K562 (cell line): ENCODE results near the gene NAV2. TPM values are rescaled to one million over a fixed set of nuclear protein-coding genes. Genes with fewer than 3 reads are reported as not detected.

Experiments
- CHCHD3 ChIP-seq: fragments of 250-450 bp; sonication (Bioruptor Pico); IDR thresholded peaks from 2 replicates; pipeline ENCODE4 v2.1.2; 2022; ENCODE audit warnings: mild to moderate bottlenecking
- DMBX1 ChIP-seq: fragments of 250-450 bp; sonication (Bioruptor Pico); IDR thresholded peaks from 2 replicates; pipeline ENCODE4 v1.8.0; 2022; ENCODE audit warnings: inconsistent platforms, mild to moderate bottlenecking, moderate library complexity, borderline replicate concordance
- ESRRA ChIP-seq: fragments of 450-650 bp; IDR thresholded peaks from 2 replicates; pipeline ENCODE4 v1.6.1; 2014; ENCODE audit warnings: low read depth, mild to moderate bottlenecking, moderate library complexity, borderline replicate concordance
- GATAD2A ChIP-seq: fragments of 450-650 bp; IDR thresholded peaks from 2 replicates; pipeline ENCODE4 v1.6.1; 2017
- HDAC3 ChIP-seq: fragments of 450-650 bp; IDR thresholded peaks from 2 replicates; pipeline ENCODE4 v1.6.1; 2018; ENCODE audit warnings: borderline replicate concordance, mild to moderate bottlenecking, moderate library complexity; ENCODE audit not compliant: partially characterized antibody
- HDAC8 ChIP-seq: fragments of 450-650 bp; IDR thresholded peaks from 2 replicates; pipeline ENCODE4 v1.6.1; 2016; ENCODE audit warnings: mild to moderate bottlenecking, missing genetic modification characterization, moderate library complexity, missing compliant biosample characterization
- MAFG ChIP-seq: fragments of 450-650 bp; conservative IDR thresholded peaks from 2 replicates; pipeline ENCODE4 v1.6.1; 2016; ENCODE audit warnings: missing genetic modification characterization, missing compliant biosample characterization
- MTA2 ChIP-seq: fragments of 450-650 bp; IDR thresholded peaks from 2 replicates; pipeline ENCODE4 v1.6.1; 2016; ENCODE audit warnings: low read depth
- MXI1 ChIP-seq: IDR thresholded peaks from 2 replicates; pipeline ENCODE4 v1.6.1; 2011; ENCODE audit warnings: low read depth, mild to moderate bottlenecking, improper control_type of control experiment, low read length
- NELFE ChIP-seq: IDR thresholded peaks from 2 replicates; pipeline ENCODE4 v1.6.1; 2011; ENCODE audit warnings: mild to moderate bottlenecking; ENCODE audit not compliant: insufficient read depth, insufficient read length
- POLR2AphosphoS5 ChIP-seq: IDR thresholded peaks from 2 replicates; pipeline ENCODE4 v1.6.1; 2011; ENCODE audit warnings: mild to moderate bottlenecking, low read depth, low read length, moderate library complexity; ENCODE audit not compliant: control insufficient read depth, insufficient read depth
- POLR2H ChIP-seq: IDR thresholded peaks from 2 replicates; pipeline ENCODE4 v1.6.1; 2016; ENCODE audit warnings: missing genetic modification characterization, low read depth, mild to moderate bottlenecking, control low read depth, missing compliant biosample characterization, moderate library complexity
- RBM15 ChIP-seq: fragments of 200-400 bp; formaldehyde crosslinking; IDR thresholded peaks from 2 replicates; pipeline ENCODE4 v1.6.1; 2018; ENCODE audit warnings: mild to moderate bottlenecking, low read length, moderate library complexity; ENCODE audit not compliant: insufficient read depth
- RCOR1 ChIP-seq, 2 experiments: IDR thresholded peaks; 2 replicates each; pipeline ENCODE4 v1.6.1; 2012; ENCODE audit warnings: low read depth in 2 of 2, low read length in 2 of 2, borderline replicate concordance in 1 of 2, improper control_type of control experiment in 1 of 2
- ZNF695 ChIP-seq: fragments of 450-650 bp; formaldehyde crosslinking; IDR thresholded peaks from 2 replicates; pipeline ENCODE4 v1.4.0; 2020; ENCODE audit warnings: mild to moderate bottlenecking, moderate library complexity
- polyA plus RNA-seq, 8 experiments: library from polyadenylated mRNA; depleted of rRNA in 4 of 8; stranded (reverse) in 5 of 8; unstranded in 3 of 8; fragments of >200 nt; fragmentation: Nextera tagmentation in 2 of 8; fragmentation: Illumina TruSeq in 1 of 8; extraction: Ambion mirVana in 2 of 8; extraction: Trizol in 1 of 8; gene quantifications; 2 replicates each; pipeline versions ENCODE4 v1.2.1 to v1.2.3, GENCODE V29; 2011 to 2014; ENCODE audit warnings: inconsistent platforms in 1 of 8, missing spikeins in 1 of 8
- total RNA-seq, 7 experiments: library from RNA; depleted of rRNA in 6 of 7; stranded (reverse); fragments of >200 nt in 6 of 7; fragmentation: Illumina TruSeq in 2 of 7; extraction: Trizol in 2 of 7; gene quantifications; 2 replicates each; pipeline versions ENCODE4 v1.2.1 to v1.2.3, GENCODE V29; 2011 to 2021; ENCODE audit warnings: low replicate concordance in 1 of 7
- TF ChIP-seq, protein P1 (sequence below): fragments of 450-650 bp; IDR thresholded peaks from 2 replicates; pipeline ENCODE4 v1.6.1; 2016
- TF ChIP-seq, protein P2 (sequence below): fragments of 150-350 bp; IDR thresholded peaks from 2 replicates; pipeline ENCODE4 v1.6.1; 2014; ENCODE audit warnings: low read depth, mild to moderate bottlenecking, low read length, borderline replicate concordance
- TF ChIP-seq, protein P3 (sequence below): sonication (generic); formaldehyde crosslinking; IDR thresholded peaks from 2 replicates; pipeline ENCODE4 v1.8.1; 2022; ENCODE audit warnings: missing genetic modification reagents
- TF ChIP-seq, protein P4 (sequence below): fragments of 450-650 bp; formaldehyde crosslinking; IDR thresholded peaks from 2 replicates; pipeline ENCODE4 v1.4.0; 2020; ENCODE audit warnings: mild to moderate bottlenecking, moderate library complexity

The NAV2 gene
- total and polyA plus RNA-seq, 9 of the 15 experiments (the other 6 are each of a cell fraction or from before 2014, with no cell fraction given), result 0.03 to 0.35 (median 0.05) TPM

DNA sequence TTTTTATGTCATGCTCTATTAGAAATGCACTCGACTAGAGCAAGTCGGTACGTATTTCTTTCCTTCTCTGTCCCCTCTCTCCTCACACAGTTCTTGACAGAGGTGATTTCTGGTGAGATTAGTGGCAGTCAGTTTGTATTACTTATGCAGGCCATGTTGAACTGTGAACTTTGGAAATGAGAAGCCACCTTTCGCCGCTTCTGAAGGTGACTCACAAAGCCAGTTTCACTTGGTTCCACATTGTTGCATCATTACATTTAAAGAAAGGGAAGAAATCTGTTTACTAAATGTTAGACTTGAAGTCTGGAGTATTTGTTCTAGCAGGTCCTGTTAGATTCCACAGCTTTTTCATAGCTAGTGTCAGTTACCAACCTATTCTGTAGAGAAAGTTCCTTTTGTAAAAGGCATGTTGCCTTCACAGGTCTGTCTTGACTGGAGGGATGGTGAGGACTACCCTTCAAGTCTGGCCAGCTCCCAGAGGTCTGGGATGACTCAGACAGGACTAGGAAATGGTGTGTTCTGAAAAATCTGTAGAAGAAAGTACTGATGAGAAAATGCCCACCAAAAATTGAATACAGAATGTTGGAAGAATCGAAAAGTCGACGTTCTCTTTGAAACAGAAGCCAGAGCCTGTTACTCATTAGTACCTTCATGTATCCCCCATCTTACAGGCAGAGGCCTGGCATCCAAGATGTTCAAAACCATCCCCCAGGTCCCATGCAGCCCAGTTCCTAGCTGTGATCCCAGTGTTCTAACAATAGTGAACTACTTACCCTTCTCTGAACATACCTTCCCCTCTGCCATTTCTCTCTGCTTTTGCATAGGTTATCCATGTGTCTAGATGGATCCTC is 266.3 kb downstream of the NAV2 start (continued):
- TF ChIP-seq, protein P1, sequence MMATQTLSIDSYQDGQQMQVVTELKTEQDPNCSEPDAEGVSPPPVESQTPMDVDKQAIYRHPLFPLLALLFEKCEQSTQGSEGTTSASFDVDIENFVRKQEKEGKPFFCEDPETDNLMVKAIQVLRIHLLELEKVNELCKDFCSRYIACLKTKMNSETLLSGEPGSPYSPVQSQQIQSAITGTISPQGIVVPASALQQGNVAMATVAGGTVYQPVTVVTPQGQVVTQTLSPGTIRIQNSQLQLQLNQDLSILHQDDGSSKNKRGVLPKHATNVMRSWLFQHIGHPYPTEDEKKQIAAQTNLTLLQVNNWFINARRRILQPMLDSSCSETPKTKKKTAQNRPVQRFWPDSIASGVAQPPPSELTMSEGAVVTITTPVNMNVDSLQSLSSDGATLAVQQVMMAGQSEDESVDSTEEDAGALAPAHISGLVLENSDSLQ, result peak; percentile 66
- TF ChIP-seq HDAC3 (no peak), ZNF695 (CRISPR knock-in tag) (no peak), MTA2 (peak; percentile 40; the same call in 1 of the 2 replicates), HDAC8 (tag) (peak; percentile 81; the same call in 1 of the 2 replicates), RBM15 (no peak), MXI1 (no peak), NELFE (no peak), MAFG (no peak), POLR2AphosphoS5 (no peak), CHCHD3 (CRISPR knock-in tag) (no peak), ESRRA (peak; percentile 95), RCOR1 (IDR thresholded peaks at IDR 0.05; ENCODE audit: borderline replicate concordance in 1 of 2, low read depth in 2 of 2, low read length in 2 of 2) (peak in 1 of 2 experiments; percentile 42; a peak in 1 of 4 replicates), DMBX1 (CRISPR knock-in tag) (peak; percentile 94; the same call in 1 of the 2 replicates), GATAD2A (no peak), POLR2H (tag) (peak; percentile 80)
- TF ChIP-seq, protein P2, sequence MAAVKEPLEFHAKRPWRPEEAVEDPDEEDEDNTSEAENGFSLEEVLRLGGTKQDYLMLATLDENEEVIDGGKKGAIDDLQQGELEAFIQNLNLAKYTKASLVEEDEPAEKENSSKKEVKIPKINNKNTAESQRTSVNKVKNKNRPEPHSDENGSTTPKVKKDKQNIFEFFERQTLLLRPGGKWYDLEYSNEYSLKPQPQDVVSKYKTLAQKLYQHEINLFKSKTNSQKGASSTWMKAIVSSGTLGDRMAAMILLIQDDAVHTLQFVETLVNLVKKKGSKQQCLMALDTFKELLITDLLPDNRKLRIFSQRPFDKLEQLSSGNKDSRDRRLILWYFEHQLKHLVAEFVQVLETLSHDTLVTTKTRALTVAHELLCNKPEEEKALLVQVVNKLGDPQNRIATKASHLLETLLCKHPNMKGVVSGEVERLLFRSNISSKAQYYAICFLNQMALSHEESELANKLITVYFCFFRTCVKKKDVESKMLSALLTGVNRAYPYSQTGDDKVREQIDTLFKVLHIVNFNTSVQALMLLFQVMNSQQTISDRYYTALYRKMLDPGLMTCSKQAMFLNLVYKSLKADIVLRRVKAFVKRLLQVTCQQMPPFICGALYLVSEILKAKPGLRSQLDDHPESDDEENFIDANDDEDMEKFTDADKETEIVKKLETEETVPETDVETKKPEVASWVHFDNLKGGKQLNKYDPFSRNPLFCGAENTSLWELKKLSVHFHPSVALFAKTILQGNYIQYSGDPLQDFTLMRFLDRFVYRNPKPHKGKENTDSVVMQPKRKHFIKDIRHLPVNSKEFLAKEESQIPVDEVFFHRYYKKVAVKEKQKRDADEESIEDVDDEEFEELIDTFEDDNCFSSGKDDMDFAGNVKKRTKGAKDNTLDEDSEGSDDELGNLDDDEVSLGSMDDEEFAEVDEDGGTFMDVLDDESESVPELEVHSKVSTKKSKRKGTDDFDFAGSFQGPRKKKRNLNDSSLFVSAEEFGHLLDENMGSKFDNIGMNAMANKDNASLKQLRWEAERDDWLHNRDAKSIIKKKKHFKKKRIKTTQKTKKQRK, result no peak
- TF ChIP-seq, protein P3, sequence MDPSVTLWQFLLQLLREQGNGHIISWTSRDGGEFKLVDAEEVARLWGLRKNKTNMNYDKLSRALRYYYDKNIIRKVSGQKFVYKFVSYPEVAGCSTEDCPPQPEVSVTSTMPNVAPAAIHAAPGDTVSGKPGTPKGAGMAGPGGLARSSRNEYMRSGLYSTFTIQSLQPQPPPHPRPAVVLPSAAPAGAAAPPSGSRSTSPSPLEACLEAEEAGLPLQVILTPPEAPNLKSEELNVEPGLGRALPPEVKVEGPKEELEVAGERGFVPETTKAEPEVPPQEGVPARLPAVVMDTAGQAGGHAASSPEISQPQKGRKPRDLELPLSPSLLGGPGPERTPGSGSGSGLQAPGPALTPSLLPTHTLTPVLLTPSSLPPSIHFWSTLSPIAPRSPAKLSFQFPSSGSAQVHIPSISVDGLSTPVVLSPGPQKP (CRISPR knock-in tag), result no peak
- TF ChIP-seq, protein P4, sequence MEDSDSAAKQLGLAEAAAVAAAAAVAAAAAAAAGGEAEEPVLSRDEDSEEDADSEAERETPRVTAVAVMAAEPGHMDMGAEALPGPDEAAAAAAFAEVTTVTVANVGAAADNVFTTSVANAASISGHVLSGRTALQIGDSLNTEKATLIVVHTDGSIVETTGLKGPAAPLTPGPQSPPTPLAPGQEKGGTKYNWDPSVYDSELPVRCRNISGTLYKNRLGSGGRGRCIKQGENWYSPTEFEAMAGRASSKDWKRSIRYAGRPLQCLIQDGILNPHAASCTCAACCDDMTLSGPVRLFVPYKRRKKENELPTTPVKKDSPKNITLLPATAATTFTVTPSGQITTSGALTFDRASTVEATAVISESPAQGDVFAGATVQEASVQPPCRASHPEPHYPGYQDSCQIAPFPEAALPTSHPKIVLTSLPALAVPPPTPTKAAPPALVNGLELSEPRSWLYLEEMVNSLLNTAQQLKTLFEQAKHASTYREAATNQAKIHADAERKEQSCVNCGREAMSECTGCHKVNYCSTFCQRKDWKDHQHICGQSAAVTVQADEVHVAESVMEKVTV (CRISPR knock-in tag), result peak; percentile 31
